Colon (tissue), 2 donors: ENCODE results near the gene BAG2.

Source experiments
- FAIRE-seq: peaks from 2 replicates; lab custom pipeline; 2012; peaks lifted over from hg19 to GRCh38; lab: Jason Lieb, UNC
- donor health status: control.
- donor health status: control.

The BAG2 gene

GRCh38 chr6:57221936-57222742 lies 50.0 kb downstream of the BAG2 start, which contains the start of gene RAB23:
Gene RAB23 (minus strand): TSS chr6:57222307. CDS start chr6:57210380, 11,927 bp downstream.
- FAIRE-seq = no peak

DNA sequence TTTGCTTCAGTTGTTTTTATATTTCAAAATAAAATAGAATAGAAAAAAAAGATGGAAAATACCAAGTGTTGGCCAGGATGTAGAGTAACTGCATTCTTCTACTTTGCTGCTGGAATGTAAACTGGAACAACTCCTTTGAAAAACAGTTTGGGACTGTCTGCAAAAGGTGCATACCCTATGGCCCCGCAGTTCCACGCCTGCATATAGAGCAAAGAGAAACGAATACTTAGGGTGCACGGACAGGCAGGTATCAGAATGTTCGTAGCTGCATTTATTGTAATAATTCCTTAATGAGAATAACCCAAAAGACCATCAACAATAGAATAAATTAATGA lies 50.6 kb downstream of the BAG2 start:
- no peak for FAIRE-seq

DNA sequence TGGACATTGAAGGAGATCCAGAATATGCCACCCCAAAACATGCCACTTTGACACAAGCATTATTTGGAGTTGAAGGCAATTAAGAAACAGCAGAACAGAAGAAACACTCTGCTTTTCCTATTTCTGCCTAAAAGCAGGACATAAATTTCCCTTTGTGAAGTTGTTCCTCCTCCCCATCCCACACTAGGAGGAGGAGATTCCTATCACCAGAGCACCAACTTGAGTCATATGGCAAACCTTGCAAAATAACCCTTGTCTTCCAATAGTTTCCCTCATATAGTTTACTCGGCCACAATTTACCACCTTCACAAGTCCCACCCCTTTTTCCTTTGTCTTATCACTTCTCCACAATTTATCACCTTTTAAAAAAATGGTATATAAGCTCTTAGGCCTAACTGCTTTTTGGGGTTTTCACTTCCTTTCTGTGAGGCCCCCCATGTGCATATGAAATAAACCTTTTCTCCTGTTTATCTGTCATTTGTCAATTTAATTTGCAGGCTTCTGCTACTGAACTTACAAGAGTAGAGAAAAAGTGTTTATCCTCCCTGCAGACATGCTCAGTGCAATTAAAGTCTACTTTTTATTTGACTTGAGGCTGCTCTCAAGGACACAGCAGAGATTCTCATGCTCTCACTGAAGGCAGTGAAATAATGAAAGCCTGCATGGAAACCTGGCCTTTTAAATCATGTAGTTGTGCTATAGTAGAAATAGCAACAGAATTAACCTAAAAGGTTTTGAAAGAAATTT lies 52.8 kb downstream of the BAG2 start:
- no peak for FAIRE-seq

- no peak for FAIRE-seq
Observed at GRCh38 chr6:57226221-57226620, 54.1 kb downstream of the BAG2 start.
